K562 (cell line): ENCODE data around the gene MMP11. TPM values are rescaled to one million over a fixed set of nuclear protein-coding genes. Genes with fewer than 3 reads are reported as not detected.

Source experiments
- CBFA2T3 ChIP-seq: fragments of 450-650 bp; IDR thresholded peaks from 2 replicates; pipeline ENCODE4 v1.6.1; 2017
- CHCHD3 ChIP-seq: fragments of 250-450 bp; sonication (Bioruptor Pico); IDR thresholded peaks from 2 replicates; pipeline ENCODE4 v2.1.2; 2022; ENCODE audit warnings: mild to moderate bottlenecking
- EZH2 ChIP-seq: IDR thresholded peaks from 2 replicates; pipeline ENCODE4 v1.6.1; 2012; ENCODE audit warnings: low read depth, mild to moderate bottlenecking, inconsistent platforms, low read length, borderline replicate concordance
- polyA plus RNA-seq, 8 experiments: library from polyadenylated mRNA; depleted of rRNA in 4 of 8; stranded (reverse) in 5 of 8; unstranded in 3 of 8; fragments of >200 nt; fragmentation: Nextera tagmentation in 2 of 8; fragmentation: Illumina TruSeq in 1 of 8; extraction: Ambion mirVana in 2 of 8; extraction: Trizol in 1 of 8; gene quantifications; 2 replicates each; pipeline versions ENCODE4 v1.2.1 to v1.2.3, GENCODE V29; 2011 to 2014; ENCODE audit warnings: inconsistent platforms in 1 of 8, missing spikeins in 1 of 8
- total RNA-seq, 7 experiments: library from RNA; depleted of rRNA in 6 of 7; stranded (reverse); fragments of >200 nt in 6 of 7; fragmentation: Illumina TruSeq in 2 of 7; extraction: Trizol in 2 of 7; gene quantifications; 2 replicates each; pipeline versions ENCODE4 v1.2.1 to v1.2.3, GENCODE V29; 2011 to 2021; ENCODE audit warnings: low replicate concordance in 1 of 7
- TF ChIP-seq, protein P1 (sequence below): fragments of 450-650 bp; formaldehyde crosslinking; IDR thresholded peaks from 2 replicates; pipeline ENCODE4 v1.4.0; 2020; ENCODE audit warnings: mild to moderate bottlenecking, moderate library complexity
- TF ChIP-seq, protein P2 (sequence below): sonication (generic); formaldehyde crosslinking; IDR thresholded peaks from 2 replicates; pipeline ENCODE4 v1.8.0; 2023; ENCODE audit warnings: missing genetic modification reagents, mild to moderate bottlenecking, borderline replicate concordance
- TF ChIP-seq, protein P3 (sequence below): fragments of 450-650 bp; IDR thresholded peaks from one replicate; pipeline ENCODE4 v1.6.1; 2018; ENCODE audit warnings: mild to moderate bottlenecking, moderate library complexity; ENCODE audit not compliant: partially characterized antibody
- TF ChIP-seq, protein P4 (sequence below): sonication (generic); formaldehyde crosslinking; IDR thresholded peaks from 2 replicates; pipeline ENCODE4 v1.8.0; 2023; ENCODE audit warnings: mild to moderate bottlenecking, missing genetic modification reagents
- TF ChIP-seq, protein P5 (sequence below): fragments of 450-650 bp; IDR thresholded peaks from 2 replicates; pipeline ENCODE4 v1.7.0; 2016; ENCODE audit warnings: borderline replicate concordance

The MMP11 gene
- total and polyA plus RNA-seq, 9 of the 15 experiments (the other 6 are each of a cell fraction or from before 2014, with no cell fraction given): 0.14 to 1.8 (median 1.1) TPM; not detected in 2

DNA sequence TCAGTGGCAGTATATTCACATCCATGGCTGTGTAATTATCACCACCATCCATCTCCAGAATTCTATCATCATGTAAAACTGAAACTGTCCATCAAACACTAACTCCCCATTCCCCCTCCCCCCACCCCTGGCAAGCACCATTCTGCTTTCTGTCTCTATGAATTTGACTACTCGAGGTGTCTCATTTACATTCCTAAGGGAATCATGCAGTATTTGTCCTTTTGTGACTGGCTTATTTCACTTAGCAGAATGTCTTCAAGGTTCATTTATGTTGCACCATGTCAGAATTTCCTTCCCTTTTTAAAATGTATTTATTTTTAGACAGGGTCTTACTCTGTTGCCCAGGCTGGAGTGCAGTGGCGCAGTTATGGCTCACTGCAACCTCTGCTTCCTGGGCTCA is 45.9 kb downstream of the MMP11 start (continued):
- TF ChIP-seq, protein P1, sequence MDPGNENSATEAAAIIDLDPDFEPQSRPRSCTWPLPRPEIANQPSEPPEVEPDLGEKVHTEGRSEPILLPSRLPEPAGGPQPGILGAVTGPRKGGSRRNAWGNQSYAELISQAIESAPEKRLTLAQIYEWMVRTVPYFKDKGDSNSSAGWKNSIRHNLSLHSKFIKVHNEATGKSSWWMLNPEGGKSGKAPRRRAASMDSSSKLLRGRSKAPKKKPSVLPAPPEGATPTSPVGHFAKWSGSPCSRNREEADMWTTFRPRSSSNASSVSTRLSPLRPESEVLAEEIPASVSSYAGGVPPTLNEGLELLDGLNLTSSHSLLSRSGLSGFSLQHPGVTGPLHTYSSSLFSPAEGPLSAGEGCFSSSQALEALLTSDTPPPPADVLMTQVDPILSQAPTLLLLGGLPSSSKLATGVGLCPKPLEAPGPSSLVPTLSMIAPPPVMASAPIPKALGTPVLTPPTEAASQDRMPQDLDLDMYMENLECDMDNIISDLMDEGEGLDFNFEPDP (CRISPR knock-in tag): no peak
- TF ChIP-seq, protein P2, sequence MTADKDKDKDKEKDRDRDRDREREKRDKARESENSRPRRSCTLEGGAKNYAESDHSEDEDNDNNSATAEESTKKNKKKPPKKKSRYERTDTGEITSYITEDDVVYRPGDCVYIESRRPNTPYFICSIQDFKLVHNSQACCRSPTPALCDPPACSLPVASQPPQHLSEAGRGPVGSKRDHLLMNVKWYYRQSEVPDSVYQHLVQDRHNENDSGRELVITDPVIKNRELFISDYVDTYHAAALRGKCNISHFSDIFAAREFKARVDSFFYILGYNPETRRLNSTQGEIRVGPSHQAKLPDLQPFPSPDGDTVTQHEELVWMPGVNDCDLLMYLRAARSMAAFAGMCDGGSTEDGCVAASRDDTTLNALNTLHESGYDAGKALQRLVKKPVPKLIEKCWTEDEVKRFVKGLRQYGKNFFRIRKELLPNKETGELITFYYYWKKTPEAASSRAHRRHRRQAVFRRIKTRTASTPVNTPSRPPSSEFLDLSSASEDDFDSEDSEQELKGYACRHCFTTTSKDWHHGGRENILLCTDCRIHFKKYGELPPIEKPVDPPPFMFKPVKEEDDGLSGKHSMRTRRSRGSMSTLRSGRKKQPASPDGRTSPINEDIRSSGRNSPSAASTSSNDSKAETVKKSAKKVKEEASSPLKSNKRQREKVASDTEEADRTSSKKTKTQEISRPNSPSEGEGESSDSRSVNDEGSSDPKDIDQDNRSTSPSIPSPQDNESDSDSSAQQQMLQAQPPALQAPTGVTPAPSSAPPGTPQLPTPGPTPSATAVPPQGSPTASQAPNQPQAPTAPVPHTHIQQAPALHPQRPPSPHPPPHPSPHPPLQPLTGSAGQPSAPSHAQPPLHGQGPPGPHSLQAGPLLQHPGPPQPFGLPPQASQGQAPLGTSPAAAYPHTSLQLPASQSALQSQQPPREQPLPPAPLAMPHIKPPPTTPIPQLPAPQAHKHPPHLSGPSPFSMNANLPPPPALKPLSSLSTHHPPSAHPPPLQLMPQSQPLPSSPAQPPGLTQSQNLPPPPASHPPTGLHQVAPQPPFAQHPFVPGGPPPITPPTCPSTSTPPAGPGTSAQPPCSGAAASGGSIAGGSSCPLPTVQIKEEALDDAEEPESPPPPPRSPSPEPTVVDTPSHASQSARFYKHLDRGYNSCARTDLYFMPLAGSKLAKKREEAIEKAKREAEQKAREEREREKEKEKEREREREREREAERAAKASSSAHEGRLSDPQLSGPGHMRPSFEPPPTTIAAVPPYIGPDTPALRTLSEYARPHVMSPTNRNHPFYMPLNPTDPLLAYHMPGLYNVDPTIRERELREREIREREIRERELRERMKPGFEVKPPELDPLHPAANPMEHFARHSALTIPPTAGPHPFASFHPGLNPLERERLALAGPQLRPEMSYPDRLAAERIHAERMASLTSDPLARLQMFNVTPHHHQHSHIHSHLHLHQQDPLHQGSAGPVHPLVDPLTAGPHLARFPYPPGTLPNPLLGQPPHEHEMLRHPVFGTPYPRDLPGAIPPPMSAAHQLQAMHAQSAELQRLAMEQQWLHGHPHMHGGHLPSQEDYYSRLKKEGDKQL (CRISPR knock-in tag): no peak
- TF ChIP-seq, protein P3, sequence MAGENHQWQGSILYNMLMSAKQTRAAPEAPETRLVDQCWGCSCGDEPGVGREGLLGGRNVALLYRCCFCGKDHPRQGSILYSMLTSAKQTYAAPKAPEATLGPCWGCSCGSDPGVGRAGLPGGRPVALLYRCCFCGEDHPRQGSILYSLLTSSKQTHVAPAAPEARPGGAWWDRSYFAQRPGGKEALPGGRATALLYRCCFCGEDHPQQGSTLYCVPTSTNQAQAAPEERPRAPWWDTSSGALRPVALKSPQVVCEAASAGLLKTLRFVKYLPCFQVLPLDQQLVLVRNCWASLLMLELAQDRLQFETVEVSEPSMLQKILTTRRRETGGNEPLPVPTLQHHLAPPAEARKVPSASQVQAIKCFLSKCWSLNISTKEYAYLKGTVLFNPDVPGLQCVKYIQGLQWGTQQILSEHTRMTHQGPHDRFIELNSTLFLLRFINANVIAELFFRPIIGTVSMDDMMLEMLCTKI: no peak
- TF ChIP-seq, protein P4, sequence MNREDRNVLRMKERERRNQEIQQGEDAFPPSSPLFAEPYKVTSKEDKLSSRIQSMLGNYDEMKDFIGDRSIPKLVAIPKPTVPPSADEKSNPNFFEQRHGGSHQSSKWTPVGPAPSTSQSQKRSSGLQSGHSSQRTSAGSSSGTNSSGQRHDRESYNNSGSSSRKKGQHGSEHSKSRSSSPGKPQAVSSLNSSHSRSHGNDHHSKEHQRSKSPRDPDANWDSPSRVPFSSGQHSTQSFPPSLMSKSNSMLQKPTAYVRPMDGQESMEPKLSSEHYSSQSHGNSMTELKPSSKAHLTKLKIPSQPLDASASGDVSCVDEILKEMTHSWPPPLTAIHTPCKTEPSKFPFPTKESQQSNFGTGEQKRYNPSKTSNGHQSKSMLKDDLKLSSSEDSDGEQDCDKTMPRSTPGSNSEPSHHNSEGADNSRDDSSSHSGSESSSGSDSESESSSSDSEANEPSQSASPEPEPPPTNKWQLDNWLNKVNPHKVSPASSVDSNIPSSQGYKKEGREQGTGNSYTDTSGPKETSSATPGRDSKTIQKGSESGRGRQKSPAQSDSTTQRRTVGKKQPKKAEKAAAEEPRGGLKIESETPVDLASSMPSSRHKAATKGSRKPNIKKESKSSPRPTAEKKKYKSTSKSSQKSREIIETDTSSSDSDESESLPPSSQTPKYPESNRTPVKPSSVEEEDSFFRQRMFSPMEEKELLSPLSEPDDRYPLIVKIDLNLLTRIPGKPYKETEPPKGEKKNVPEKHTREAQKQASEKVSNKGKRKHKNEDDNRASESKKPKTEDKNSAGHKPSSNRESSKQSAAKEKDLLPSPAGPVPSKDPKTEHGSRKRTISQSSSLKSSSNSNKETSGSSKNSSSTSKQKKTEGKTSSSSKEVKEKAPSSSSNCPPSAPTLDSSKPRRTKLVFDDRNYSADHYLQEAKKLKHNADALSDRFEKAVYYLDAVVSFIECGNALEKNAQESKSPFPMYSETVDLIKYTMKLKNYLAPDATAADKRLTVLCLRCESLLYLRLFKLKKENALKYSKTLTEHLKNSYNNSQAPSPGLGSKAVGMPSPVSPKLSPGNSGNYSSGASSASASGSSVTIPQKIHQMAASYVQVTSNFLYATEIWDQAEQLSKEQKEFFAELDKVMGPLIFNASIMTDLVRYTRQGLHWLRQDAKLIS (CRISPR knock-in tag): no peak
- TF ChIP-seq CBFA2T3 (no peak), EZH2 (no peak), CHCHD3 (CRISPR knock-in tag) (no peak)
- TF ChIP-seq, protein P5, sequence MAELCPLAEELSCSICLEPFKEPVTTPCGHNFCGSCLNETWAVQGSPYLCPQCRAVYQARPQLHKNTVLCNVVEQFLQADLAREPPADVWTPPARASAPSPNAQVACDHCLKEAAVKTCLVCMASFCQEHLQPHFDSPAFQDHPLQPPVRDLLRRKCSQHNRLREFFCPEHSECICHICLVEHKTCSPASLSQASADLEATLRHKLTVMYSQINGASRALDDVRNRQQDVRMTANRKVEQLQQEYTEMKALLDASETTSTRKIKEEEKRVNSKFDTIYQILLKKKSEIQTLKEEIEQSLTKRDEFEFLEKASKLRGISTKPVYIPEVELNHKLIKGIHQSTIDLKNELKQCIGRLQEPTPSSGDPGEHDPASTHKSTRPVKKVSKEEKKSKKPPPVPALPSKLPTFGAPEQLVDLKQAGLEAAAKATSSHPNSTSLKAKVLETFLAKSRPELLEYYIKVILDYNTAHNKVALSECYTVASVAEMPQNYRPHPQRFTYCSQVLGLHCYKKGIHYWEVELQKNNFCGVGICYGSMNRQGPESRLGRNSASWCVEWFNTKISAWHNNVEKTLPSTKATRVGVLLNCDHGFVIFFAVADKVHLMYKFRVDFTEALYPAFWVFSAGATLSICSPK: no peak
